Skeletal muscle tissue (tissue), 4 donors: ENCODE results near the gene TMED3. TPM values are rescaled to one million over a fixed set of nuclear protein-coding genes. Genes with fewer than 3 reads are reported as not detected.
A peak's percentile ranks its signal among the peaks of the same experiment; 100 is the strongest.

Source experiments
- H3K27ac ChIP-seq: one replicate; pipeline ENCODE4 v1.7.0; 2013; ENCODE audit warnings: mild to moderate bottlenecking, low read depth, low read length, inconsistent platforms
- H3K27me3 ChIP-seq, 3 donors: one replicate each; pipeline ENCODE4 v1.7.0; 2013; ENCODE audit warnings: low read length in 3 of 3; ENCODE audit not compliant: control insufficient read depth in 3 of 3, insufficient read depth in 3 of 3
- H3K36me3 ChIP-seq, 3 donors: one replicate each; pipeline ENCODE4 v1.7.0; 2013; ENCODE audit warnings: low read length in 3 of 3; ENCODE audit not compliant: control insufficient read depth in 3 of 3, insufficient read depth in 3 of 3
- H3K4me1 ChIP-seq, 3 donors: one replicate each; pipeline ENCODE4 v1.7.0; 2013; ENCODE audit warnings: low read length in 3 of 3, mild to moderate bottlenecking in 3 of 3; ENCODE audit not compliant: control insufficient read depth in 3 of 3, insufficient read depth in 3 of 3
- H3K4me3 ChIP-seq, 3 donors: one replicate each; pipeline ENCODE4 v1.7.0; 2013; ENCODE audit warnings: low read length in 3 of 3
- H3K9ac ChIP-seq, 3 donors: one replicate each; pipeline ENCODE4 v1.7.0; 2013; ENCODE audit warnings: low read length in 3 of 3, mild to moderate bottlenecking in 3 of 3, moderate library complexity in 2 of 3, low read depth in 1 of 3
- H3K9me3 ChIP-seq, 3 donors: one replicate each; pipeline ENCODE4 v1.7.0; 2013; ENCODE audit warnings: low read length in 3 of 3; ENCODE audit not compliant: control insufficient read depth in 3 of 3
- total RNA-seq: library from RNA; depleted of rRNA; stranded (reverse); fragments of >200 nt; gene quantifications from one replicate; pipeline ENCODE4 v1.2.3, GENCODE V29; 2014
- donor health status: Osteomylitis.

TMED3 gene
- 28.2 TPM for total RNA-seq

DNA sequence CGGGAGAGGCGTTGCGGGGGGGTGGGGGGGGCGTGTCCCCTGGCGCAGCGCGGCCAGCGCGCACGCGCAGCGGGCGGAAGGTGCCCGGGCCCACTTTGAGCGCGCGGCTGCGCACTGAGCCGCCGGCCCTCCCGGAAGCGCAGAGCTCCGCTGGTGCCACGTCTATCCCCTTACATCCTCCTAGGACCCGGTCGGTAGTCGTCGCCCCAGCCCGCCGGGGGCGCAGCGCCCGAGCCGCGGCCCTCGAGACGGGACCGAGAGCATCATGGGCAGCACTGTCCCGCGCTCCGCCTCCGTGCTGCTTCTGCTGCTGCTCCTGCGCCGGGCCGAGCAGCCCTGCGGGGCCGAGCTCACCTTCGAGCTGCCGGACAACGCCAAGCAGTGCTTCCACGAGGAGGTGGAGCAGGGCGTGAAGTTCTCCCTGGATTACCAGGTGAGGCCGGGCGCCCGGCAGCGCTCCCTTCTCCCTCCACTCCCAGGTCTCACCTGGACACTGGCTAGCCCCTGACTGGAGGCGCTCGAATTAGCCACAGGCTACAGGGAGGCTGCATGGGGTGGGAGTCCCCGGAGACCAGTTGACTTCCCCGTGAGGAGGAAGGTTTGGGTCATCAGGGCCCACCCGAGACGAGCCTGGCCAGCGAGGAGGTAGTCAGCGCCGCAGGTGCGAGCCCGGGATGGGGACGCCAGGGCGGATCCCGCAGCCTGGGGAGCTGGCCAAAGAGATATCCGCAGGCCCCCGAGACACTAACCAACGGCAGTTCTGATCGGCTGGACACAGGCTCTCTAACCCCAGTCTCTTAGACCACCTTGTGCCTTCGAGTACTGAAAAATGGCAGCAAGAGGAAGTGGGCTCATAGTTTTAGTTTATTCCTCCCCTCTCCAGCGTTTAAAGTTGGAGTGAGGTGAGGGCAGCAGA lies at the start of gene TMED3:
TSS of gene TMED3 (plus strand) at position 128 of the 916 bp plus-strand sequence. CDS start at position 266, 138 bp downstream.
- H3K27ac ChIP-seq: no peak within 1 kb of the TSS
- no peaks in the 10 kb centered on the region for H3K9me3 ChIP-seq
- peaks cover 15 to 36% (median 29%) of the 10 kb centered on the region in 3 donors for H3K4me1 ChIP-seq
- peak within 1 kb of the TSS; percentile 65 to 69 (median 68) for H3K9ac ChIP-seq
- H3K36me3 ChIP-seq: peaks cover 2 to 5% (median 4%) of the 10 kb centered on the region in 3 donors
- peaks cover 18 to 36% (median 30%) of the 10 kb centered on the region in 3 donors for H3K27me3 ChIP-seq
- peak within 1 kb of the TSS; percentile 71 to 77 (median 72) for H3K4me3 ChIP-seq

DNA sequence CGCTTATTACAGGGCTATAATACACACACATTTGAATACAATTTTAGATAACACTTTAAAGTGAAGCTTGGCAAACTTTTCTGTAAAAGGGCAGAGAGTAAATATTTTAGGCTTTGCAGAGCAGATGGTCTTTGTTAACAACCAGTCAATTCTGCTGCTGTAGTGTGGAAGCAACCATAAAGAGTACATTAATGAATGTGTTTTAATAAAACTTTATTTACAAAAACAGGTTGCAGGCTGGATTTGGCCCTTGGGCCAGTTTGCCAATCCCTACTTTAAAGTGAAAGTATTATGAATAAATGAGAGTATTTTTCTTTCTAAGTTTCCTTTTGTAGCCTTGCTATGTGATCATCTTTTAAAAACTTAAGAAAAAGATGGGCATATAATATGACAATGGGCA lies 49.1 kb upstream of the TMED3 start:
- Histone ChIP-seq H3K9me3 (no peaks in the 10 kb centered on the region), H3K27ac (no peak overlapping the region), H3K4me1 (no peaks in the 10 kb centered on the region), H3K27me3 (peaks cover 0 to 5% (median 4%) of the 10 kb centered on the region in 3 donors), H3K4me3 (no peak overlapping the region), H3K9ac (no peak overlapping the region), H3K36me3 (no peaks in the 10 kb centered on the region)

DNA sequence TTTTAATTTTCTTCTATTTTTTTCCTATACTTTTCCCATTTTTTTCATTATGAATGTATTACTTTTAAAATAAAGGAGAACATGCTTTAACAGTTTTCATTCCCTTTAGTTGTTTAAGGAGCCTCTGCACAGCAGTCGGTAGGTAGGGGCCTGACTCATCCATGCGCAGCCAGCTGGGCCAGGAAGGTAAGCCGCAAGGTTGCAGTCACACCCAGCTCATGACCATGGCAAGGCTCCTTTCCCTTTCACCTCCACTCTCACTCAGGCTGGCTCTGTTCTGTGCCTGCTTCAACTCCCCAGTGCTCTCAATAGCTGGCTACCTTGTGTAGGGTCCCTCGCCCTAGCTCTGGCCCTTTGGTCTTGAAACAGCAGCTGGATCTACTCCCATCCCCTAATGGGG lies 45.7 kb upstream of the TMED3 start:
- Histone ChIP-seq H3K36me3 (no peaks in the 10 kb centered on the region), H3K27me3 (peaks cover 0 to 10% (median 5%) of the 10 kb centered on the region in 3 donors), H3K4me3 (no peak overlapping the region), H3K9ac (no peak overlapping the region), H3K27ac (no peak overlapping the region), H3K4me1 (no peaks in the 10 kb centered on the region), H3K9me3 (no peaks in the 10 kb centered on the region)

DNA sequence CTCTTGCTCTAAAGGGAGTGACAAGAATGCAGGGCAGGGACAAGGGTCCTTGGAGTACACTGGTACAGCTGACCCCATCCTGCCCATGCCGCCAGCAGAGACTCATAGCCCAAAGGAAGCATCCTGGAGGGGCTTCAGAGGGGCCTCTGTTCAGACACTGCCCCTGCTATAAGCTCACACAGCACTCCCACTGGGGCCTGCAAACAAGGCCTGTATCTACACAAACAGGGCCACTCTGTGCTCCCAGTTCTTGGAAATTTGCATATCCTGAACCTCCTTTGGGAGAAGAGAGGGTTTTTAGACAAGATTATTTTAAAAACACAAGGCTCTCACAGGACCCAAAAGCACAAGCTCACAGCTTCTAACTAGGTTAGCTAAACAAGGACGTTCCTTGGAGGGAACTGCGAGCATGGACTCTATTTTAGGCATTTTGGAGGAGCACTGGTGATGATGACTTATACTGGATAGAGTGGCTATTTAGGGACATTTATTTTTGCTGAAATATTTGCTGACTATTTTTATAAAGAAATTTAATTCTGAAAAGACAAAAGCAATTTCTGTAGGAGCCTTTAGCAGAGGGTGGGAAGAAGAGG lies 44.8 kb upstream of the TMED3 start:
- no peak overlapping the region for H3K27ac ChIP-seq
- H3K36me3 ChIP-seq: no peaks in the 10 kb centered on the region
- H3K4me3 ChIP-seq: no peak overlapping the region
- H3K4me1 ChIP-seq: no peaks in the 10 kb centered on the region
- H3K27me3 ChIP-seq: peaks cover 0 to 10% (median 0%) of the 10 kb centered on the region in 3 donors
- no peaks in the 10 kb centered on the region for H3K9me3 ChIP-seq
- no peak overlapping the region for H3K9ac ChIP-seq

DNA sequence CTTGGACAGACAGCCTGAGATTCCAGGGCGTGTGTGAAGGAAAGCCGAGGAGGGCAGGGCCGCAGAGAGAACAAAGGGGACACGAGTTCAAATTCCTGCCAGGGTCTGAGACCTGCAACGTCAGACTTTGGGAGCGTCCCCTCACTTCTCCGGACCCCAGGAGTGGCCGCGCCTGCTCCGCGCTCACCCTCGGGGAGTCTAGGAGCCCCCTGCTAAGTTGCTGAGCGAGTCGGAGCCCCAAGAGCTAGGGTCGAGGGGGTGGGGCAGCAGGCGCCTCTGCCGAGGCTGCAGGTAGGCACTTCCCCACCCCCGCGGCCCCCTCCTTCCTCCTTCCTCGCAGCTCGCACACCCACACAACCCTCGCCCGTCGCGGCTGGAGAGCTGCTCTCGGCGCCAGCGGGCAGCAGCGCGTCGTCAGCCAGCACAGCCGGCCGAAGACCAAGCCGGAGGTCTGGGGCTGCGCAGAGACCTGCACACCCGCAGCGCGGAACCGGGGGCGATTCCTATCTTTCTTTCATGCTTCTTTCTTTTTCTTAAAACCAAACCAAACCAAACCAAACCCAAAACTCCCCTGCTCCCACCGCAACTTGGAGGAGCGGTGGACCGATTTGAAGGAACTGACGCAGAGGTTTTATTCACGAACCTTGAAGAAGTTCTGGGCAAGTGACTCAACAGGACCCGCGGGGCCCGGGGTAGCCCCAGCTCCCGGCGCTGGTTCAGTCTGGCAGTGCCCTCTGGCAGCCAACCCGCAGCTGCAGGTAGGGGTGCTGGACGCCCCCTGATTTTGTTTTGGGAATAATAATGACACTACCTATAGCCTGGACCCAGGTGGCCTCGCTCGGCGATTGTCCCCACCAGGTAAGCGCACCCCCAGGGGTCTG lies 28.3 kb upstream of the TMED3 start, which contains the start of gene ANKRD34C:
TSS of gene ANKRD34C (plus strand) at position 352 of the 881 bp plus-strand sequence. CDS start 10,563 bp downstream, outside the sequence.
- Histone ChIP-seq H3K9me3 (no peaks in the 10 kb centered on the region), H3K27ac (no peak within 1 kb of the TSS), H3K36me3 (no peaks in the 10 kb centered on the region), H3K27me3 (peaks cover 33 to 50% (median 39%) of the 10 kb centered on the region in 3 donors), H3K4me3 (no peak within 1 kb of the TSS), H3K4me1 (no peaks in the 10 kb centered on the region), H3K9ac (no peak within 1 kb of the TSS)

DNA sequence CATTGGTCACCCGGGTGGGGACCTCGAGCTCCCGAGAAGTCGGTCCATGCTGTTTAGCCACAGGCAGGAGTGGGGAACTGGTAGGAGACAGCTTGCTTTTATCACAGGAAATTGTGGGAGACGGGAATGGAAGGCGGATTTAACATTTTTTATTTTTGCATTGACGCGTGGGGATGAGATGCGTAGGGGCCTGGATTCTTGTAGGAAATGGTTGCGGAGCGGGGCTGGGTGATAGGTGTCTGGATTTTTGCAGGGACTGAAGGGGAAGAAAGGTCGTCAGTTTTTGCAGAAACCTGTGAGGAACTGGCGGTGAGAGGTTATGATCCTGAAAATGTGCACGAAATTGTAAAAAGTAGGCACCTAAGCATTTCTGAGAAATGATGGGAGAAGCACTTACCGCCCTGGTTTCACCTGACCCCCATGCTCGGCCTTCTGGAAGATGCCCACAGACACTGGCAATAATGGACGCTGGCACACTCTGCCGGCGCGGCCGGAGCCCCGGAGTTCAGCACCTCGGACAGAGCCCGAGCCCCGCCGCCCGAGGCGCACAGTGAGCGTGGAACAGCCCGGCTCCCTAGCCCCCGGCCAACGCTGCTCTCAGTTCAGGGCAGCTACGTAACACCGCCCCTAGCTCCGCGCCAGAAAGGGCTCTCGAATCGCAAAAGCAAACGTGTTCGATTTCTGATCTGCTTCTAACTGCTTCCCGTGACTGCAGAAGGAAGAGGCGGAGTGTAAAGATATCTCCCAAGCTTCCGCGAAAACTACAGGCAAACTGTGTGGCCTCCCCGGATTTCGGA lies 27.5 kb upstream of the TMED3 start:
- Histone ChIP-seq H3K4me1 (no peaks in the 10 kb centered on the region), H3K4me3 (no peak overlapping the region), H3K9me3 (no peaks in the 10 kb centered on the region), H3K36me3 (no peaks in the 10 kb centered on the region), H3K27me3 (peaks cover 35 to 54% (median 40%) of the 10 kb centered on the region in 3 donors), H3K9ac (no peak overlapping the region), H3K27ac (no peak overlapping the region)

DNA sequence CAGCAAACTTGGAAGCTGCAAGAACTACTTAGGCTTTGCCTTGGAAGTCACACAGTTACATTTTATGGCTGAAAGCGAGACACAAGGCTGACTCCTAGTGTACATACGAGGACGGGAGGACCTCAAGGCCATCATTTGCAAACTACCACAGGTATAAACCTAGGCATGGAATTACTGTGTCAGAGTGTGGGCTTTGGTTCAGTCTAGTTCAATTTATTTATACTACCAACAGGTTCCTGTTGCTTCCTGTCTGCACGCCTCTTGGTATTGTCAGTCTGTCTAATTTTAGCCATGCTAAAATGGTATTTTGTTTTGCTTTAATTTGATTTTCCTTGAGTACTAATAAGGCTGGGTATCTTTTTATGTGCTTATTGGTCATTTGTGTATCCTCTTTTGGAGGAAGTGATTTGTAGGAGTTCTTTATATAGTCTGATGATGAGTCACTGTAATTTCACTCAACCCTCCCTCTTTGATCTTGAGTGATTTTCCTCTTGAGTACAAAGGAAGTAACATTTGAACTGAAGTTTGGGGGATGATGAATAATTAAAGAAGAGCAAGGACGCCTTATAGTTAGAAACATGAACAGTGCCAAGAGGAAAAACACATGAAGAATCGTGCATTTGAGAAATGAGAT lies 20.2 kb upstream of the TMED3 start:
- Histone ChIP-seq H3K27ac (no peak overlapping the region), H3K36me3 (no peaks in the 10 kb centered on the region), H3K27me3 (peaks cover 3 to 17% (median 15%) of the 10 kb centered on the region in 3 donors), H3K9me3 (no peaks in the 10 kb centered on the region), H3K4me1 (no peaks in the 10 kb centered on the region), H3K9ac (no peak overlapping the region), H3K4me3 (no peak overlapping the region)

DNA sequence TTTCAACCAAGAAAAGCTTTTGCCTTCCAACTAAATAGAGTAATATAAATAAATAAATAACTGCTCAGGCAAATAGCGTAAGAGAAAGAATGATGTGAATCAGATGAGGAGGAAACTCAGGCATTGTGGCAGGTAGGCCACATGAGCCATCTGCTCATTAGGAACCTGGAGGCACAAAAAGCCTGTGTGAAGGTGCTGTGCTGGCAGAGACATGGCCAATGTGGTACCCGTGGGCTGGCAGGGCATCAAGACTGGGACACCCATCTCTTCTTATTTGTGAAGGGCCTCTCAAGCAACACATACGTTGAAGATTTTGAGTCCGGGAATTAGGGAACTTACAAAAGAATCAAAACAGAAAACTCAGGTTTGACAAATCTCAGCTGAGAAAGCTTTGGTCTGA lies 18.9 kb upstream of the TMED3 start:
- no peaks in the 10 kb centered on the region for H3K36me3 ChIP-seq
- no peak overlapping the region for H3K9ac ChIP-seq
- no peaks in the 10 kb centered on the region for H3K4me1 ChIP-seq
- H3K4me3 ChIP-seq: no peak overlapping the region
- no peaks in the 10 kb centered on the region for H3K9me3 ChIP-seq
- no peak overlapping the region for H3K27ac ChIP-seq
- H3K27me3 ChIP-seq: peaks cover 3 to 18% (median 11%) of the 10 kb centered on the region in 3 donors

DNA sequence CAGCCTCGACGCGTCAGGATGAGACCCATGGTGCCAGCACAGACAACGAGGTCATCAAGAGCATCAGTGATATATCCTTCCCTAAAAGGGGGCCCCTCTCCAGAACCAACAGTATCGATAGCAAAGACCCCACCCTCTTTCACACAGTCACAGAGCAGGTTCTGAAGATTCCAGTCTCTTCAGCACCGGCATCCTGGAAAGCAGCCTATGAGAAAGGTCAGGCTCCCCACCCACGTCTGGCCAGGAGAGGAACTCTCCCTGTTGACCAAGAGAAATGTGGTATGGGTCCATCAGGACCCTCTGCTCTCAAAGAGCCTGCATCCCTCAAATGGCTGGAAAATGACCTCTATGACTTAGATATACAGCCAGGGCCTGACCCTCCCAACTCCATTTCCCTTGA lies 16.8 kb upstream of the TMED3 start:
- H3K9ac ChIP-seq: no peak overlapping the region
- H3K27me3 ChIP-seq: peaks cover 0 to 22% (median 2%) of the 10 kb centered on the region in 3 donors
- no peak overlapping the region for H3K27ac ChIP-seq
- no peaks in the 10 kb centered on the region for H3K9me3 ChIP-seq
- H3K4me3 ChIP-seq: no peak overlapping the region
- H3K36me3 ChIP-seq: no peaks in the 10 kb centered on the region
- no peaks in the 10 kb centered on the region for H3K4me1 ChIP-seq
